T-helper 2 cell treated with Interferon-gamma antibody and Interleukin-4, amounts not matched to agents 100 ng/mL and 5 ng/mL, for 36 hours (primary cell): ENCODE results near the gene PSMC5. TPM values are rescaled to one million over a fixed set of nuclear protein-coding genes. Genes with fewer than 3 reads are reported as not detected.

Source experiments
- intact Hi-C: fragments of 100-400 bp; cut with micrococcal nuclease; formaldehyde crosslinking; loops from one replicate; pipeline ENCODE4 v1.15.1; 2023
- total RNA-seq: library from RNA; stranded (reverse); gene quantifications from 2 replicates; pipeline ENCODE4 v1.2.3, GENCODE V29; 2022

Gene PSMC5
- total RNA-seq, 1 donor from 2014 or later = 158 TPM

DNA sequence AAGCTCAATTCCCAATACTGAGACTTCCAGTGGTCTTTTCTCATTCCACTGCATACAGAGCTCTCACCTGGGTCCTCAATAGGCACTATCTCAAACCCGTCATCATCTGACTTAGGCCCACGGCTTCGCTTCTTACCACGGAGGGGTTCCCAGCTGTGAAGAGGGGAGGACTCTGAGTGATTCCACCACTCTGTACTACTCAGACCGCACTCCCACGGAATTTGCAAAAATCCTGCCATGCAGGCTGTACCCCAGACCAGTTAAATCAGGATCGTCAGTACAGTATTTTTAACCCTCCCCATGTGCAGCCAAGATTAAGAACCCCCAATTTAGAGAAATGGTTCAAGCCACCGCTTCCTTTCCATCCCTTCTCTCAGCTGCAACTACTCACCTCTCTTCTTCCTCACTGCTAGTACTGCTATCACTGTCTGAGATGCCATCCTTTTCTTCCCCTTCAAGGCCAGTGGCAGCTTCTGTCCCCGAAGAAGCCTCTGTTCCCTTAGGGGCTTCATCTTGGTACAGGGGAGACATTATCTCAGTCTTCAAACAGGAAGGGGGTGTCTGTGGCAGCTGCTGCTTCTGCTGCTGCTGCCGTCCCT lies 6.2 kb upstream of the PSMC5 start:
- intact Hi-C loops = no loop called here

DNA sequence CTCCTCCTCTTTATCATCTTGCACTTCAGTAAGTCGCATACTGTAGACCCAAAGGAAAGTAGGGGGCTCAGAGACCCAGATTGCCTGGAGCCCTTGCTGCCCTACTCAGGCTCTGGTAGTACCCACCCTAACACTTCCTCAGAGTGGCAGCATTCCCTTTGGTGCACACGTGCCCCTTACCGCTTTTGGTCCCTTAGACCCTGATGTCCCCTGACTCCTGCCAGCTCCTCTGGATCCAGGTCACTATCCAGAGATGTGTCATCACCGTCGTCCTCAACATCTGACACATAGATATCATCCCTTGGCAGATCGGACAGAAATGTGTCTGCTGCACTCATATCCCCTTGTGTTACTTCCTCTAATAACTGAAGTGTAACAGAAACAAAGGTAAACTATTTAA lies 5.4 kb upstream of the PSMC5 start:
- intact Hi-C loops = no loop called here

DNA sequence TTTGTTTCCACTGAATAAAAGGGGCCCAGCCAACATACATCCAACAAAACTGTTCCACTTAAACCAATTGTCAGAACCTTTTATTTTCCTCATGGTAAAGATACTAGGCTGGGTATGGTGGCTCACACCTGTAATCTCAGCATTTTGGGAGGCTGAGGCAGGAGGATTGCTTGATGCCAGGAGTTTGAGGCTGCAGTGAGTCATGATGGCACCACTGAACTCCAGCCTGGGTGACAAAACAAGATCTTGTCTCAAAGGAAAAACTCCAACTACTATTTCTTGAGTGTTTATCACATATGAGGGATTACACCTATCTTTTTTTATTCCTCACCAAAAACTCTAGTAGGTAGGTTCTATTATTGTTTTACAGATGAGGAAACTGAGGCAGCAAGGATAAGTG lies 4.7 kb upstream of the PSMC5 start:
- intact Hi-C loops = no loop called here

DNA sequence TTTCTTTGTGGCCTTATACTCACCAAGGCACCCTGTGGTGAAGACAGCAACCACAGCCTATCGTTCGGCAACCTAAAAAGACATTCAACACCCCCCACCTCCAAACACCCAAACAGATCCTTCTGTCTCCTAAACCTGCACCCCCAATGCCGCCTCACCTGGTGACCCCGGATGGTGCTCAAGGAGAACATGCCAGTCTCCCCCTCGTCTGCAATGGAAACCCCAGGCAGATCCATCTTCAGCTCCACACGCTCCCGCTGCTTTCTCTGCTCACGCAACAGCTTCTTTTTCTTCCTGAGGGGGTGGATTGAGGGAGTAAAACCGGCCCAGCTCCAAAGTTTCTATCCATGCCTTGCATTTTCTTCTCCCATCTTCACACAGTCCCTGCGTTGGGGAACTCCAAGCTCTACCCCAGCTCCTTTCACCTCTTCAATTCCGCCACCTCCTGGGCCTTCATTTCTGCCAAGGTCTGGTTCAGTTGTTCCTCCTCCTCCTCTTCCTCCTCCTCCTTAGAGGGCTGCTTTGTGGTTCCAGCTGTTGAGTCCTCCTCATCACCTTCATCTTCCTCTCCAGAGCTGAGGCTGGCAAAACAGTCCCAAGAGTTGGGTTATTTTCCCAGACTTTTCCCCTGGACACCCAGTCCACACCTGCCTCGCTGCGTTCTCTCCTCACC lies 3.4 kb upstream of the PSMC5 start:
- intact Hi-C loops = no loop called here

DNA sequence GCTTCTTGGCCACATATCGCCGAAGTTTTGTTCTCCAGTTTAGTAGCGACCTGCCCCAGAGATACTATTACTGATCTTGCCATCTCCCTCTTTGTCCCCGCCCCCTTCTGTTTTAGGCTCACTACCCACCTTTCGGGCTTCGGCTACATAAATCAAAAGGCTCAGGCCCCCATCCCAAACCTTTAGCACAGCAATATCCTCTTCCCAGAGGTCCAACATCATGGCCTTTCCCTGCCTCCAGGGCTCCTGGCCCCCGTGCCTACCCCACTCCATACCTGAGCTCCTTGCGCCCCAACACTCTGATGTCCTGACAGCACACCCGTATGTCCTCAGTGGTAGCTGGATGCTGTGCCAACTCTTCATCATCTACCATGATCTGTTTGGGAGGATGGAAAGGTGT lies 2.9 kb upstream of the PSMC5 start:
- intact Hi-C loops = no loop called here

DNA sequence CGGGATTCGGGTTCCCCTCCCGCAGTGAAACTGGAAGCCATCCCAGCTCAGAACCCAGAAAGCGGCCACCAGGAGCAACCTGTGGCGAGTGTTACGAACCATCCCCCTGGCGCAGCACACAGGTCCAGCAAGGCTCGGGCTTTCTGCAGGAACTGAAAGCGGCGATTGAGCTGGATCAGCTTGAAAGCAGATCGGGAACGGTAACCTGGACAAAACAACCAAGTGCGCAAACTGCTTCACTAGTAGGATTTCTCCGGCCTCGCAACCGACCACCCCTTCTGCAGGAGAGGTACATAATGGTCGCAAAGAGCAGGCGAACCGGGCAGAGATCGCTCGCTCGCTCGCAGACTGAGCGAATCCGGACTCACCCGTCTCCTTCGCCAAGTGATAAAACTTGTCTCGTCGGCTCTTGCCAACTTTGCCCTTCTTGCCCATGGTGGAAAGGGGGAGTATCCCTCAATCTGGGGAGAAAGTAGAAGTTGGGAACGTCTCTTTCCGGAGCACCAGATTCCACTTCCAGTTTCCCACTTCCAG lies 696 bp upstream of the PSMC5 start:
- intact Hi-C loops = loop anchor here (1.0 to 5.0 kb wide), 6 partner anchors 17 to 681 kb away; partner anchors contain the start of genes CCDC47, CEP95, DDX5 and MAP3K3

DNA sequence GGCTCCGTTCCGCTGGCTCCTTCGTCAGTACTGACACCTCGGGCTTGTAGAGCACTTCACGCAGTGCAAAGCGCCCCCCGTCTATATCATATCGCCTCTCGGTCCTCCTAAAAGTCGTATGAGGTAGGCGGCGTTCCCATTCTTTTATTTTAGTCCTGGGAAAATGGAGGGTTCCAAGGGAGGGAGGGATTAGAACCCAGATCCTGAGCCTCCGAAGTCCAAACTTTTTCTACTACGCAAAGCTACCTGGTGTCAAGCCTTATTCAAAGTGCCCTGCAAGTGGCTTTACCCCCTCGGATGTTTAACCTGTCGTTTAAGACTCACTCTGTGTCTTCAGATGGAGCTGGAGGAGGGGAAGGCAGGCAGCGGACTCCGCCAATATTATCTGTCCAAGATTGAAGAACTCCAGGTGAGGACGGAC lies 580 bp downstream of the PSMC5 start:
- intact Hi-C loops = loop anchor here (1.0 to 5.0 kb wide), 6 partner anchors 15 to 679 kb away; partner anchors contain the start of genes CCDC47, CEP95, DDX5 and MAP3K3

DNA sequence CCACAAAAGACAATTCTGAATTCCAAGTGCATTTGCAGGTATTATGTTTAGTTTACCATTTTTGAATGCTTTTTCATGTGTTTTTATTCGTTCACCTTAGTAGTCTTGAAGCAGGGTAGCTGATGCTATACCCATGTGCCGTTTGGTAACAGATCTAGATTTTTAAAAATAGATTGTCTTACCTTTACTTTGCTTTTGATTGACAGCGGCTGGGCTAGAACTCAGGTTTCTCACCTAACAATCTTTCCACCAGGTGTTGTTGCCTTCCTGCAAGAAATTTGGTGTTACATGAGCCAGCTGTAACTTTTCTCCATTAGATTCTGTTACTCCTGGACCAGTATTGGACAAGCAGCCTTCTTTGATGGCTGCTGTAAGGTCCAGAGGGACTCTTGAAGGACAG lies 1.7 kb downstream of the PSMC5 start:
- intact Hi-C loops = loop anchor here (5.0 kb wide), 1 partner anchor 678 kb away; the partner anchor contains the start of genes CEP95 and DDX5

DNA sequence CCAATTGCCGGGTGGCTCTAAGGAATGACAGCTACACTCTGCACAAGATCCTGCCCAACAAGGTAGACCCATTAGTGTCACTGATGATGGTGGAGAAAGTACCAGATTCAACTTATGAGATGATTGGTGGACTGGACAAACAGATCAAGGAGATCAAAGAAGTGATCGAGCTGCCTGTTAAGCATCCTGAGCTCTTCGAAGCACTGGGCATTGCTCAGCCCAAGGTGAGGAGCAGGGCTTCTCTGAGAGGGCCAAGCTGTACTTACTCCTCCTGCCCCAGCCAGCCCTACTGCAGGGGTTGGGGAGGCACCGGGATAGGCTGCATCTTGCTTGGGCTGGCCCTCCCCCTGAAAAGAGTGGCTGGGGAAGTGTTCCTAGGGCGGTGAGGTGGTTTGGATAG lies 3.0 kb downstream of the PSMC5 start:
- intact Hi-C loops = no loop called here

DNA sequence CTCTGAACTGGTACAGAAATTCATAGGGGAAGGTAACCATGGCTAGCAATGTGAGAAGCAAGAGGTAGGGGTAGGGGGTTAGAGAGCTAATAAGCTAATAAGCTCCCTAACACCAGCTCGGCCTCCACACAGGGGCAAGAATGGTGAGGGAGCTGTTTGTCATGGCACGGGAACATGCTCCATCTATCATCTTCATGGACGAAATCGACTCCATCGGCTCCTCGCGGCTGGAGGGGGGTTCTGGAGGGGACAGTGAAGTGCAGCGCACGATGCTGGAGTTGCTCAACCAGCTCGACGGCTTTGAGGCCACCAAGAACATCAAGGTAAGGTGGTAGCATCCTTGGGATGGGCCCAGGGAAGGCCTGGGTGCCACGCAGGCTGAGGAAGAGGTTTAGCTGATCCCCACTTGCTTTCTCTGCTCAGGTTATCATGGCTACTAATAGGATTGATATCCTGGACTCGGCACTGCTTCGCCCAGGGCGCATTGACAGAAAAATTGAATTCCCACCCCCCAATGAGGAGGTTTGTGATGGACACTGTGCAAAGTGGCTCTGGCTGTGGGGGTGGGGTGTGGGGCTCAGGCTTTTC lies 3.8 kb downstream of the PSMC5 start:
- intact Hi-C loops = no loop called here

DNA sequence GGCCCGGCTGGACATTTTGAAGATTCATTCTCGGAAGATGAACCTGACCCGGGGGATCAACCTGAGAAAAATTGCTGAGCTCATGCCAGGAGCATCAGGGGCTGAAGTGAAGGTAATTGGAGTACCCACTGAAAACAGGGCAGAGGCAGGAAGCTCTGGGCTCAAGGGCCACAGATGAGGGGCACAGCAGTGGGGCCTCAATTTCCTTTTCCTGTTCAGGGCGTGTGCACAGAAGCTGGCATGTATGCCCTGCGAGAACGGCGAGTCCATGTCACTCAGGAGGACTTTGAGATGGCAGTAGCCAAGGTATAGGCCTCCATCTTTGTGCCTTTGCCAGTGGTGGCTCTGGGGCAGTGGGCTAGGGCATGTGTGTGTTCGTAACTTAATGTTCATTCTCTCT lies 4.3 kb downstream of the PSMC5 start:
- intact Hi-C loops = no loop called here

DNA sequence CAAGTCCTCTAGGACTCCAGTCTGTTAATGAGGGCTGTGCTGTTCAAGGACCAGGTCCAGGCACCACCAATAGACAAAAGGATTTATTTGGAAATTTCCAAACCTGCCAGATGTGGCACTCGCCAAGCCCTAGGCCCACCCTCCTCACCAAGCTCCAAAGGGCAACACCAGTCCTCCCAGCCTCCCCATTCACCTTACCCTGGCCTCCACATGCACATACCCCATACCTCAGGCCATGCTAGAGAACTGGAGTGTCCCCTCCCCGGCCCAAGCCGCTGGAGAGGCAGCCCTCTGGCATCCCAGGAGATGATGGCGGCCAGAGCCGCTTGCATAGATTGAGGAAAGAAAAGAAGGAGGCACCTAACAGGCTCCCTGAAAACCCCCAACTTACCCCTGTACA lies 4.8 kb downstream of the PSMC5 start:
- intact Hi-C loops = no loop called here

DNA sequence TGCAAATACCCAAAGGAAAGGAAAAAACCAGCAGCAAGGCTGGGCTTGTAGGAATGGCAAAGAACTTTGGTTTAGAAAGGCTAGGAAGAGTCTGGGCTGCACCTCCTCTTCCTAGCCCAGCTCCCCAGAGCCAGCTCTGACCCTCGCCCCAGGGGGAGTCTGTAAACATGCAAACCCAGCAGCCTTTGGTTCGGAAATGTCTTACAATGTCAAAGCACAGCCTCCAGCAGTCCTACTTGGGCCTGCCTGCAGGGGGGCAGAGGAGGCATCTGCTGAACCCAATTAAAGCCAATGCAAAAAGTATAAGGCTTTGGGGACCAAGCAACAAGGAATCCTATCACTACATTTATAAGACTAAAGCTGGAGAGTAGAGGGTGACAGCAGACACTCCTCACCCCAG lies 5.2 kb downstream of the PSMC5 start:
- intact Hi-C loops = no loop called here

DNA sequence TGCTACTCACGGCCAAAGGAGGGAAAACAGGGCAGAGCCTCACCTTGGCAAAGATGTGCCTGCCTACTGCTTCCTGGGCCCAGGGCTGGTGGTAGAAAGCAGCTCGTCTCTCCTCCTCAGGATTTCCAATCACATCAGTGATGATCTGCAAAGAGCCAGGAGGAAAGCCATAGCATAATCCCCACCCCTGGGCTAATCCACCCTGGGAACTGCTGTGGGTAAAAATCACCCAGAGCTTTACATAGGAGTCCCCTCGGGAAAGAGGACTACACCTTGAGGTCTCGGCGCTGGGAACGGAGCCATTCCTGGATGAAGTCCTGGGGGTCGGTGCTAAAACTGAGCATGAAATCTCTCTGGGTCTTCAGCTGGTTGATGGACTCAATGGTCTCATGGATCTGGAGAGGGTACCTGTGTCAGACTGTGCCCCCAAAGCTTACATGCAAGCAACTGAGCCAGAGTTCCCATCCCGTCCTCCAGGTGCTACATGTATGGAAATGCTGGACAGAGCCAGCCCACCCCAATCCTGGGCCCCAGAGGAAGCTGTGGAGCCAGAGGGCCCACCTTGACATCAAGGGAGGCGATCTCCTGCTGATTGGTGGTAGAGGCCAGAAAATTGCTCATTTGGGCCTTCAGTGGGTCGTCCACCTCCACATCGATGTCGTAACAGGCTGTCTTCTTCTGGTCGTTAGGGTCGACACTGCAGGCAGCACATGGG lies 6.0 kb downstream of the PSMC5 start:
- intact Hi-C loops = no loop called here

DNA sequence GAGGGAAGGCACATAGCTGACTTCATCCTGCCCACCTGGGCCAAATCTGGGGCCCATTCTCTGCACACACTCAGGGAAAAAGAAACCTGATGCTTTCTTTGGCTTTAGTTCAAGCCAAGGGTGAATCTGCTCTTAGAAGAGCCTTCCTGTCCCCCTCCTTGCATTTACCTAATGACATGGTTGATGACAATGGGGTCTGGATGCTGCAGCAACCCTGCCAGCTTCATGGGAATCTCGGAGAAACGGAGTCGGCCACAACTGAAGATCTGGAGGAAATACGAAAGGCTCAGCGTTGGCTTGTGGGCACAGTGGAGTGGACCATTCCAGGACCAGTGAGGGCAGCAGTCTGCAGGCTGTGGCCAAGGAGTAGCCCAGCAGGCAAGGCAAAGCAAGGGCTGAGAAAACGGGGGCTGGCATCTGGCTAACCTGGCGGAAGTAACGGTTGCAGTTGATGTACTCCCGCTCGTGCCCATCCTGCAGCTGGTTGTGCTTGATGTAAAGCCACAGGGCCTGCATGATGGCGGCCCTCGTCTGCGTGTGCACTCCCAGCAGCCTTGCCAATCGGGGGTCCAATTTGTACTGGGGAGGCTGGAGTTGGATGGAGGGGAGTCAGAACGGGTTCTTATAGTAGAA lies 6.6 kb downstream of the PSMC5 start:
- intact Hi-C loops = loop anchor here (2.0 kb wide), 1 partner anchor 135 kb away; no protein-coding TSS in a partner anchor

DNA sequence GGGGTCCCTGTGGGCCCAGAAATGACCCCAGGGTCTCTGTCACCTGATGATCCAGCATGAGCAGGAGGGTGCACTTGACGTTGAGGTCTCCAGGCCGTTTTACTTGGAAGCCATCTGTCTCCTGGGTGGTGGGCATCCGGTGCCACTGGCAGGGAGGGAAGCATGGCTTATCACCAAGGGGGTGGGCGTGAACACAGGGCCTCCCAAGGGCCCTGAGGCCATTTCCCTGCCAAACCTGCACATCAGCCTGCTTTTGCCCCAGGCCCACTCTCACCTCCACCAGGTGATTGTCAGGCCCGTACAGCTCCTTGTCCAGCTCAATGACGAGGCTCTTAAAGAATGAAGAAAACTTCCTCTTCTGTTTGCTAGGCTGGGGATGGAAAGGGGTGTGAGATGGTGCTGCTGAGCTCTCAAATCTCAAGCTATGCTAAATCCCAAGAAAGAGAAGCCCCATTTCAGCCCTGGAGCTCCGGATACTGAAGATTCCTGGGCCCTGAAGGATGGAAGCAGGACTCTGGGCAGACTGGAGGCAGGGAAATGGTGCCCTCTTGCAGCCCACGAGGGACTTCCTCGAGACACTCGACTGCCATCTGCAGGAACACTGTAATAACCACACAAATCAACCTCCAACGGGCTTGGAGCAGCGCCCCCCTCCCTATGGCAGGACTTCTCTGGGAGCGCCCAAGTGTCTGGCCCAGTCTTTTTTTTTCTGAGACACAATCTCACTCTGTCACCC lies 7.4 kb downstream of the PSMC5 start:
- intact Hi-C loops = loop anchor here (2.0 kb wide), 1 partner anchor 136 kb away; no protein-coding TSS in a partner anchor

DNA sequence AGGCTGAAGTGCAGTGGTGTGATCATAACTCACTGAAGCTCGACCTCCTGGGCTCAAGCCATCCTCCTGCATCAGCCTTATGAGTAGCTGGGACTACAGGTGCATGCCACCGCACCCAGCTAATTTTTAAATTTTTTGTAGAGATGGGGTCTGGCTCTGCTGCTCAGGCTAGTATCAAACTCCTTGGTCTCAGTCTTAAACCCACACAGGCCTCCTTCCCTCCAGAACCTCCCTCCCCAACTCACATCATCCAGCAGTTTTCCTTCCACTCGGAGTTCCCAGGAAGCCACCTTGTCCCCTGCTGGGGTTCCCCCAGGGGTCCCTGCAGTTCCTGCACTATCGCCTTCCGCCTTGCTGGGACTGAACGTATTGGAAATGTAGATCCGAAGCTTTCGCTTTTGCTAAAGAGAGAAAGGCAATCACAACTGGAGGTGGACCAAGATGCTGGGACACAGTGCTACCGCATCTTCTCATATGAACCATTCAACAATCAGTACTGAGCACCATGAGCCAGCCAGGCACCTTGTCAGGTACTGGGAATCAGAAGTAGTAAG lies 8.0 kb downstream of the PSMC5 start:
- intact Hi-C loops = loop anchor here (2.0 kb wide), 1 partner anchor 136 kb away; no protein-coding TSS in a partner anchor

DNA sequence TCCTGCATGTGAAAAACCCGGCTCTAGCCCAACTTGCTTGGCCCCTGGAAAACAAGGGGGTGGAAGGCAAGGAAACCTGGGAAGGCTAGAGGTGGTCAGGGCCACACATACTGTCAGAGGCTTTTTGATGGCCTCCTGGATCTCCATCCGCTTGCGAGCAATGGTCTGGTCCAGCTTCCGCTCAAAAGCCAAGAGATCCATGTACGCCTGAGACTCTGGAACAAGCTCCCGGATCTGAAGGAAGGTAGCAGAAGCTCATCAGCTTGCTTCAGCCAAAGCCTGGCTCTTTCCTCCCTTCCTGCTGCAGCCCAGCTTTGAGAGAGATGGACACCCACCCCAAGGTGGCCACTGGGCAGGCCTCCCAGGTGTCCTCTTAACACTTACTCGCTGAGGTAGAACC lies 9.6 kb downstream of the PSMC5 start:
- intact Hi-C loops = no loop called here

DNA sequence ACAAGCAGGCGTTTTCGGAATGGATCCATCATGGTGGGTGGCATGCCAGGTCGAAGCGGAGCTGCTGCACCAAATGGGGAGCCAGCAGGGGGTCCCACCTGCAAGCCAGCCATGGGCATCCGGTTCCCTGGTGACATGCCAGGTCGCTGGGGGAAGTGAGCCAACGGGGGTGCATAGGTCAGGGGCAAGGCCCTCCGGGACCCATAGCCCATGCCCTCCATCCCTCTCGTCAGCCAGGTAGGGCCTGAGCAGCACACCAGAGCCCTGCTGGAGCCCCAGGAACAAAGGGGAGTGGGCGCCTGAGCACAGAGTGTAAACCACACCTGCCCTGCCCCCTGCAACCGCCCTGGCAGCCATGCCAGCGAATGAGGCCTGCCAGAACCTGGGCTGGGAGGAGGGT lies 10.2 kb downstream of the PSMC5 start:
- intact Hi-C loops = no loop called here

DNA sequence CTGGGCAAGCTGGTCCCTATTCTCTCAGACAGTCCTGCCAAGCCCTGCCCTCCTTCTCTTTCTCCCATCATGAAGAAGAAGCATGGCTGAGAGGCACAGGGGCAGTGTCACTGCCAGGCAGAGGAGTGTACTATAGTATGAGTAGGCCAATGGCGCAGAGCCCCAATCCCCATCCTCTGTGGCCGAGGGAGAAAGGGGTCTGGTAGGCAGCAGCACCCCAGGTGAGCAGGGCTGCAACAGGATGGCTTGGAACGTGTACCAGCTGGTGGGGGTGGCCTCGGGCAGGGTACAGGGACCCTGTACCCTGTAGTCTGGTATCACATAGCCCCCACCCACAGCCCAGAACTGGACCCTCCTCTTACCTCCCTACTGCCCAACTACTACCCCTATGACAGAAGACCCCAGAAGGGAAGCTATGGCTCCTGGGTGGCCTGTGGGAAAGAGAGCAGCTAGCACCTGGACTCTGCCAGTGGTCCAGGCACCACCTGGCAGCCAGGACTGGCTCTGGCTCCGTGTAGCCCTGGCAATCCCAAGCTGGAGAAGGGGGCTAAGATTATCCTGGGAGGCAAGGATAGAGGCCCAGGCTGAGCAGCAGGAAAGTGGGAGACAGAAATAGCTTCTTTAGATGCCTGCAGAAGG lies 10.8 kb downstream of the PSMC5 start:
- intact Hi-C loops = no loop called here
